ENCODE measurements around the gene IL20. TPM values are rescaled to one million over a fixed set of nuclear protein-coding genes. Genes with fewer than 3 reads are reported as not detected.
A peak's percentile ranks its signal among the peaks of the same experiment; 100 is the strongest.

IL20 gene
- total RNA-seq, 6 experiments from 2014 or later: not detected

GRCh38 chr1:206835186-206835585, 30.2 kb upstream of the IL20 start:
- Mint-ChIP-seq H3K27me3 (ENCODE audit: insufficient read depth) (peaks cover 4% of the 10 kb centered on the region), H3K9me3 (no peaks in the 10 kb centered on the region), H3K27ac (no peak overlapping the region), H3K4me3 (no peak overlapping the region), H3K36me3 (ENCODE audit: low read depth) (no peaks in the 10 kb centered on the region), H3K4me1 (ENCODE audit: low read depth) (peaks cover 38% of the 10 kb centered on the region)
- TF ChIP-seq, protein P1, sequence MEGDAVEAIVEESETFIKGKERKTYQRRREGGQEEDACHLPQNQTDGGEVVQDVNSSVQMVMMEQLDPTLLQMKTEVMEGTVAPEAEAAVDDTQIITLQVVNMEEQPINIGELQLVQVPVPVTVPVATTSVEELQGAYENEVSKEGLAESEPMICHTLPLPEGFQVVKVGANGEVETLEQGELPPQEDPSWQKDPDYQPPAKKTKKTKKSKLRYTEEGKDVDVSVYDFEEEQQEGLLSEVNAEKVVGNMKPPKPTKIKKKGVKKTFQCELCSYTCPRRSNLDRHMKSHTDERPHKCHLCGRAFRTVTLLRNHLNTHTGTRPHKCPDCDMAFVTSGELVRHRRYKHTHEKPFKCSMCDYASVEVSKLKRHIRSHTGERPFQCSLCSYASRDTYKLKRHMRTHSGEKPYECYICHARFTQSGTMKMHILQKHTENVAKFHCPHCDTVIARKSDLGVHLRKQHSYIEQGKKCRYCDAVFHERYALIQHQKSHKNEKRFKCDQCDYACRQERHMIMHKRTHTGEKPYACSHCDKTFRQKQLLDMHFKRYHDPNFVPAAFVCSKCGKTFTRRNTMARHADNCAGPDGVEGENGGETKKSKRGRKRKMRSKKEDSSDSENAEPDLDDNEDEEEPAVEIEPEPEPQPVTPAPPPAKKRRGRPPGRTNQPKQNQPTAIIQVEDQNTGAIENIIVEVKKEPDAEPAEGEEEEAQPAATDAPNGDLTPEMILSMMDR (IDR thresholded peaks at IDR 0.05): no peak
- DNase-seq: no peak

GRCh38 chr1:206836111-206836510, 29.3 kb upstream of the IL20 start:
- H3K4me3 Mint-ChIP-seq: no peak overlapping the region
- TF ChIP-seq, protein P1 (IDR thresholded peaks at IDR 0.05): no peak
- DNase-seq: no peak
- no peaks in the 10 kb centered on the region for H3K9me3 Mint-ChIP-seq
- no peak overlapping the region for H3K27ac Mint-ChIP-seq
- peaks cover 2% of the 10 kb centered on the region for H3K27me3 Mint-ChIP-seq (ENCODE audit: insufficient read depth)
- peaks cover 41% of the 10 kb centered on the region for H3K4me1 Mint-ChIP-seq (ENCODE audit: low read depth)
- no peaks in the 10 kb centered on the region for H3K36me3 Mint-ChIP-seq (ENCODE audit: low read depth)

DNA sequence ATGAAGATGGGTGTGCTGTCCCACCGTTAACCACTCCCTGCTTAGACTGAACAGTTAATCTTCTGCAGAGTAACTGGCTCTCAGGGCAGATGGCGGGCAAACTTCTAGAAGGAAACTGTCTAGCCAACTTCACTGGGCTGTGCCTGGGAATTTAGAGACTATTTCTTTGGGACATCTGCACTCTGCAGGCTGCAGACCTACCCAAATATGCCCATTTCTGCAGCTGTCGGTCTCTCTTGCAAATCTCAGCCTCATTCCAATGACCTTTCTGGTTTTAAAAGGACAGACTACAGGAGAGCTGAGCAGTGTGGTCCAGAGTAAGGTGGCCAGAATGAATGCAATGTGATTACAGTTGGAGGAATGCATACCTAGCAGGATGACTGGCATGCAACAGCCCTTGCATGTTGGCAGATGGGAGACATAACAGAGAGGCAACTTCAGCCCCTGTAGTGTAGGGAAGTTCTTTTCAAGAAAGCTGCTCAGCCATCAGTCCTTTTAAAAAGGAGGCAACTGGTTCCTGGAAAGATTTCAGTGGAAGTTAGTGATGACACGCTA, 26.3 kb upstream of the IL20 start:
- no peak overlapping the region for H3K27ac Mint-ChIP-seq
- no peaks in the 10 kb centered on the region for H3K9me3 Mint-ChIP-seq
- no peak for DNase-seq
- H3K27me3 Mint-ChIP-seq (ENCODE audit: insufficient read depth): no peaks in the 10 kb centered on the region; the same call in 1 of the 2 replicates
- H3K4me3 Mint-ChIP-seq: no peak overlapping the region
- TF ChIP-seq, protein P1 (IDR thresholded peaks at IDR 0.05): no peak
- peaks cover 41% of the 10 kb centered on the region for H3K4me1 Mint-ChIP-seq (ENCODE audit: low read depth)
- H3K36me3 Mint-ChIP-seq (ENCODE audit: low read depth): no peaks in the 10 kb centered on the region

- H3K27ac Mint-ChIP-seq: peak overlapping the region; percentile 64
These were observed 25.6 kb upstream of the IL20 start for GRCh38 chr1:206839857-206840256.

DNA sequence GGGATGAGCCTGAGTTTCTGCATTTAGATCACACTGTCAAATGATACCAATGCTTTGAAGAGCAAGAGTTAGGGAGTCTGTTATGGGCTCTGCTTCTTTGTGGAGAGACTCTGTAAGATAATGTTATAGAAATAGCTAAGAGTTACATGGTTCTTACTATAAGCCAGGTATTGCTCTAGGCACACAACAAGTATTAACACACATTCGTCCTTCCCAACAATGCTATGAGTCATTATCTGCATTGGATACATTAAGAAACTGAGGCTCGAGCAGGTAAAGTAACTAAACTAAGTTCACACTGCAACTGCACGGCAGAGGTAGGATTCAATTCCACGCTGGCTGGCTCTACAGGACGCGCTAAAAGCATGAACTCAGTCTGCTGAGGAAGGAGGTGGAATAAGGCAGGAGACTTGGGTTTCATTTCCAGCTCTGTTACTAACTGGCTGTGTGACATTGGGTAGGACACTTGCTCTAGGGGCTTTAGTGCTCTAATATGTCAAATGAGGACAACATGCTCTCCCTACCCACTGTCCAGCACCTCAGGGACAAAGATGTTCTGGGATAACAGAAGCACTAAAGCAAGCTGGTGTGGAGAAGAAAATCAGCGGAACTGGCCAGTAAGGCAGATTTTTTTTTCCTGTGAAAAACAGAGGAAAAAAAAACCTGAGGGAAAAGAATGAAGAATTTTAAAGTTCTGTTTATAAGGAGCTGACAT, 23.7 kb upstream of the IL20 start:
- no peaks in the 10 kb centered on the region for H3K36me3 Mint-ChIP-seq (ENCODE audit: low read depth)
- peaks cover 20% of the 10 kb centered on the region for H3K4me1 Mint-ChIP-seq (ENCODE audit: low read depth)
- no peak overlapping the region for H3K4me3 Mint-ChIP-seq
- H3K27me3 Mint-ChIP-seq (ENCODE audit: insufficient read depth): no peaks in the 10 kb centered on the region; the same call in 1 of the 2 replicates
- H3K27ac Mint-ChIP-seq: no peak overlapping the region
- no peaks in the 10 kb centered on the region for H3K9me3 Mint-ChIP-seq
- DNase-seq: no peak
- TF ChIP-seq, protein P1 (IDR thresholded peaks at IDR 0.05): no peak

More at GRCh38 chr1:206839857-206840256, 25.6 kb upstream of the IL20 start:
- no peaks in the 10 kb centered on the region for H3K36me3 Mint-ChIP-seq (ENCODE audit: low read depth)
- no peaks in the 10 kb centered on the region for H3K9me3 Mint-ChIP-seq
- peak; percentile 69 for DNase-seq
- peak overlapping the region; percentile 49 for H3K4me3 Mint-ChIP-seq
- TF ChIP-seq, protein P1 (IDR thresholded peaks at IDR 0.05): no peak
- no peaks in the 10 kb centered on the region; the same call in 1 of the 2 replicates for H3K27me3 Mint-ChIP-seq (ENCODE audit: insufficient read depth)
- peaks cover 33% of the 10 kb centered on the region for H3K4me1 Mint-ChIP-seq (ENCODE audit: low read depth)
